WERI-Rb-1 (cell line): ENCODE results near the gene IL1RAPL2.

Experiments used
- DNase-seq: peaks from one replicate; pipeline ENCODE4 v3.0.0-alpha.2; 2020
- H3K27ac ChIP-seq: fragments of 250-450 bp; sonication (Bioruptor Pico); 2 replicates; pipeline ENCODE4 v1.5.1; 2020; ENCODE audit warnings: mild to moderate bottlenecking, moderate library complexity
- H3K27me3 ChIP-seq: fragments of 250-450 bp; sonication (Bioruptor Pico); 2 replicates; pipeline ENCODE4 v1.5.1; 2021; ENCODE audit warnings: mild to moderate bottlenecking, low read depth, moderate library complexity; ENCODE audit not compliant: insufficient read depth, severe bottlenecking
- H3K36me3 ChIP-seq: fragments of 250-450 bp; sonication (Bioruptor Pico); 2 replicates; pipeline ENCODE4 v1.5.1; 2020; ENCODE audit warnings: mild to moderate bottlenecking, moderate library complexity
- H3K4me3 ChIP-seq: 2 replicates; pipeline ENCODE4 v1.5.1; 2011; ENCODE audit warnings: low read depth, mild to moderate bottlenecking, control low read depth, low read length
- H3K9me3 ChIP-seq: fragments of 250-450 bp; sonication (Bioruptor Pico); 2 replicates; pipeline ENCODE4 v1.5.1; 2021; ENCODE audit warnings: mild to moderate bottlenecking, moderate library complexity; ENCODE audit not compliant: severe bottlenecking
- TF ChIP-seq, protein P1 (sequence below): IDR thresholded peaks from 2 replicates; pipeline ENCODE4 v1.5.1; 2011; ENCODE audit warnings: low read depth, mild to moderate bottlenecking, control low read depth, inconsistent platforms, low read length

The IL1RAPL2 gene

DNA sequence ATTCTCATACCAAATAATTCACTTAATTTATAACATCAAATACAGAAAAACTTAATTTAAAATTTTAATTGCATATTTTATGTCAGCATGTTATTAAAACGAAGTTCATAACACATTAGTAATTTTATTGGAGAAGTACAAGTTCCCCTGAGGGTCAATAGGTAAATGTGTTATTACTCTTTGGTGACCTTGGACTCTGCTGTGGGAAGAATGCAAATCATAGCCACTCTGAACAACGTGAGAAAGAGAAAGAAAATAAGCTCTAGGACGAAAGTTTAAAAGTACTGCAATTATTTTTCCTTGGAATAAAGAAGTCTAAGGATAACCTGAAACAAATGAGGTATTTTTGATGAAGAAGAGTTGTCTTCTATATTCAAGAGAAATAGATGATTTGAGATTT lies 115.2 kb downstream of the IL1RAPL2 start:
- peaks cover 26% of the 10 kb centered on the region for H3K27me3 ChIP-seq
- no peak overlapping the region for H3K4me3 ChIP-seq
- no peak overlapping the region for H3K27ac ChIP-seq
- no peaks in the 10 kb centered on the region for H3K36me3 ChIP-seq
- H3K9me3 ChIP-seq, result no peaks in the 10 kb centered on the region
- no peak for DNase-seq
- TF ChIP-seq, protein P1, sequence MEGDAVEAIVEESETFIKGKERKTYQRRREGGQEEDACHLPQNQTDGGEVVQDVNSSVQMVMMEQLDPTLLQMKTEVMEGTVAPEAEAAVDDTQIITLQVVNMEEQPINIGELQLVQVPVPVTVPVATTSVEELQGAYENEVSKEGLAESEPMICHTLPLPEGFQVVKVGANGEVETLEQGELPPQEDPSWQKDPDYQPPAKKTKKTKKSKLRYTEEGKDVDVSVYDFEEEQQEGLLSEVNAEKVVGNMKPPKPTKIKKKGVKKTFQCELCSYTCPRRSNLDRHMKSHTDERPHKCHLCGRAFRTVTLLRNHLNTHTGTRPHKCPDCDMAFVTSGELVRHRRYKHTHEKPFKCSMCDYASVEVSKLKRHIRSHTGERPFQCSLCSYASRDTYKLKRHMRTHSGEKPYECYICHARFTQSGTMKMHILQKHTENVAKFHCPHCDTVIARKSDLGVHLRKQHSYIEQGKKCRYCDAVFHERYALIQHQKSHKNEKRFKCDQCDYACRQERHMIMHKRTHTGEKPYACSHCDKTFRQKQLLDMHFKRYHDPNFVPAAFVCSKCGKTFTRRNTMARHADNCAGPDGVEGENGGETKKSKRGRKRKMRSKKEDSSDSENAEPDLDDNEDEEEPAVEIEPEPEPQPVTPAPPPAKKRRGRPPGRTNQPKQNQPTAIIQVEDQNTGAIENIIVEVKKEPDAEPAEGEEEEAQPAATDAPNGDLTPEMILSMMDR, result no peak

DNA sequence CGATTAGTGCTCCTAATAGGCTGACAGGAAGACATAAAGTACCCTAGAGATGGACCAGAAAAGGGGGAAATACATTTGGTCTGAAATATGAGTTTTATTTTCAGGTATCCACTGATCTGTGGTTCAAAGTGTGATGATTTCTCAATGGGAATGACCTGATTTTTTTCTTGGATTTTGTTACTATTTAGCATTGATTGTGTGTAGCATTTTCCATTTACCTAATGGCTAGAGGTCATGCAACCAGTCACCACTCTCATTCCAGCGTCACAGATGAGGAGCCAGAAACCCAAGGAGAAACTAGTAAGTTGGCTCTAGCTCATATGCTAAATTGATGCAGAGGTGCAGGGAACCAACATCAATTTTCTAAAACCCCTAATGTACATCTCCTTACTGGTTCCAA lies 118.1 kb downstream of the IL1RAPL2 start:
- H3K36me3 ChIP-seq, result no peaks in the 10 kb centered on the region
- peaks cover 30% of the 10 kb centered on the region for H3K27me3 ChIP-seq

DNA sequence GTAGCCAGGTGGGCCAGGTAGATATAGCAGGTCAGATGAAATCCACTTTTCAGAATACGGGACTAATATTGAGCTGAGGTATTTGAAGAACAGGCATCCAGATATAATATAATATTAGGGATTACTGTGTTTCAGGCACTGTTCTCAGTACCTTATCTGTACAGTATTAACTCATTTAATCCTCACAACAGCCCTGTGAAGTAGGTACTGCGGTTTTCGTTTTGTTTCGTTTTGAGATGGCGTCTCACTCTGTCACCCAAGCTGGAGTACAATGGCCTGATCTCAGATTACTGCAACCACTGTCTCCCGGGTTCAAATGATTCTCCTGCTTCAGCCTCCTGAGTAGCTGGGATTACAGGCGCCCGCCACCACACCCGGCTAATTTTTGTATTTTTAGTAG lies 129.6 kb downstream of the IL1RAPL2 start:
- TF ChIP-seq, protein P1, result no peak
- Histone ChIP-seq H3K9me3 (no peaks in the 10 kb centered on the region), H3K4me3 (no peak overlapping the region), H3K36me3 (no peaks in the 10 kb centered on the region), H3K27me3 (peaks cover 43% of the 10 kb centered on the region), H3K27ac (no peak overlapping the region)
- DNase-seq, result no peak

More for the DNA sequence above, 118.1 kb downstream of the IL1RAPL2 start:
- Histone ChIP-seq H3K9me3 (no peaks in the 10 kb centered on the region), H3K27ac (no peak overlapping the region), H3K4me3 (no peak overlapping the region)
- TF ChIP-seq, protein P1, result no peak
- no peak for DNase-seq

DNA sequence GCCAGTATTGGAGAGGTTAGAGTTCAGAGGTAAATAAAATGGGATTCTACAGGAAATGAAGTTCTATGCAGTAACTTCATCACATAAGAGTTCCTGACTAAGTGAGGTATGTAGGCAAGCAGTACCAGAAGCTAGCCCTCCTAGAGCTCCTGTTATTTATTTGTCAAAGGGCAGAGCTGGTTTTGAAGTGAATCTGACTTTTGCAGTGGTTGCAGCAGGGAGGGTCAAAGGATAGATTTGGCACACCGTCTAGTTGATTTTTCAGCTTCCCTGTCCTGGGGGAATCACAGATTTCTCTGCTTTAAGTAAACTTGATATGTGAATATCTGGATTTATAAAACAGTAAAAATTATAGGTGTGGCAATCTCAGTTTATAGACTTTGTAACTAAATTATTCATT lies 130.7 kb downstream of the IL1RAPL2 start:
- DNase-seq, result no peak
- Histone ChIP-seq H3K27ac (no peak overlapping the region), H3K9me3 (no peaks in the 10 kb centered on the region), H3K4me3 (no peak overlapping the region), H3K27me3 (peaks cover 39% of the 10 kb centered on the region), H3K36me3 (no peaks in the 10 kb centered on the region)
- TF ChIP-seq, protein P1, result no peak

DNA sequence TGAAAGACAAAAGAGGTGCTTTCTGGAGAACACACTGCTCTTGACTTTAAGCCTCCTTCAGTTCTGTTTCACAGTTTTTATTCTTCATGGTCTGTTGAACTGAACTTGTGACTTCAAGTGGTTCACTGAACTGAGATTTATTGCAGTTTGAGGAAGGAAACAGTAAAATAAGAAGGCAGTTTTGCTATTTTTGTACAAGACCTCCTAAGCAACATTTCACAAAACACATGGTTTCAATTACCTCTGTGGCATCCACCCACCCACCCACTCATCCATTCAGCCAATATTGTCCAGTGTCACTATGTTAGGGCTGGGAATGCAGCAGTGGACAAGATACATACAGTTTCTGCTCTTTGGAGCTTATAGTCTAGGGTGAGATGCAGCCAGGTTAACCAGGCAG lies 131.3 kb downstream of the IL1RAPL2 start:
- TF ChIP-seq, protein P1, result no peak
- Histone ChIP-seq H3K36me3 (no peaks in the 10 kb centered on the region), H3K4me3 (no peak overlapping the region), H3K27me3 (peaks cover 39% of the 10 kb centered on the region), H3K9me3 (no peaks in the 10 kb centered on the region), H3K27ac (no peak overlapping the region)
- DNase-seq, result no peak

DNA sequence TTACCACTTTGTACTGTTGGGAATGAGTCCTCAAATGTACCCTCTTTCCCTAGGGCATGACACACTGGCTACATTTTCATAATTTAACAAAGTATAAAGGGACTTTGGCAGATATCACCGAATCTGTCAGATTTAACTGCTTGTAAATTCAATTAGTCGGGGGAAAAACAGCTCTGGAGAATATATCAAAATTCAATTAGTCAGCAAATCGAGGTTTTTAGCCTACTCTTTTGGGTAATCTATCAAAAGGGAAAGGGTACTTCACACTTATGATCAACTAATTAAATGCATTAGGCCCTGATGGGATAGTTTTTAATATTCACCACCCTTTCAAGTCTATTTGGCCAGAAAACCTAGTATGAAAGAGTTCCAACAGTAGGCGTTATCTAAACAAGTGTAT lies 141.0 kb downstream of the IL1RAPL2 start:
- no peak for DNase-seq
- H3K4me3 ChIP-seq, result no peak overlapping the region
- H3K27me3 ChIP-seq, result peaks cover 25% of the 10 kb centered on the region
- TF ChIP-seq, protein P1, result no peak
- H3K27ac ChIP-seq, result no peak overlapping the region
- H3K36me3 ChIP-seq, result no peaks in the 10 kb centered on the region
- H3K9me3 ChIP-seq, result no peaks in the 10 kb centered on the region
